Esophagus muscularis mucosa (tissue), 3 donors: Measurements from ENCODE around the gene ZNF683.

ENCODE experiments used
- POLR2A ChIP-seq: fragments of 450-650 bp; IDR thresholded peaks from one replicate; pipeline ENCODE4 v1.6.1; 2017; ENCODE audit warnings: antibody characterized with exemption, moderate library complexity, mild to moderate bottlenecking, low read depth
- TF ChIP-seq, protein P1 (sequence below), 3 experiments: fragments of 200-600 bp in 2 of 3; fragments of 450-650 bp in 1 of 3; sonication (generic) in 2 of 3; IDR thresholded peaks; one replicate each; pipeline ENCODE4 v1.5.1; 2017 to 2019; ENCODE audit warnings: antibody characterized with exemption in 3 of 3, mild to moderate bottlenecking in 2 of 3, moderate library complexity in 1 of 3

DNA sequence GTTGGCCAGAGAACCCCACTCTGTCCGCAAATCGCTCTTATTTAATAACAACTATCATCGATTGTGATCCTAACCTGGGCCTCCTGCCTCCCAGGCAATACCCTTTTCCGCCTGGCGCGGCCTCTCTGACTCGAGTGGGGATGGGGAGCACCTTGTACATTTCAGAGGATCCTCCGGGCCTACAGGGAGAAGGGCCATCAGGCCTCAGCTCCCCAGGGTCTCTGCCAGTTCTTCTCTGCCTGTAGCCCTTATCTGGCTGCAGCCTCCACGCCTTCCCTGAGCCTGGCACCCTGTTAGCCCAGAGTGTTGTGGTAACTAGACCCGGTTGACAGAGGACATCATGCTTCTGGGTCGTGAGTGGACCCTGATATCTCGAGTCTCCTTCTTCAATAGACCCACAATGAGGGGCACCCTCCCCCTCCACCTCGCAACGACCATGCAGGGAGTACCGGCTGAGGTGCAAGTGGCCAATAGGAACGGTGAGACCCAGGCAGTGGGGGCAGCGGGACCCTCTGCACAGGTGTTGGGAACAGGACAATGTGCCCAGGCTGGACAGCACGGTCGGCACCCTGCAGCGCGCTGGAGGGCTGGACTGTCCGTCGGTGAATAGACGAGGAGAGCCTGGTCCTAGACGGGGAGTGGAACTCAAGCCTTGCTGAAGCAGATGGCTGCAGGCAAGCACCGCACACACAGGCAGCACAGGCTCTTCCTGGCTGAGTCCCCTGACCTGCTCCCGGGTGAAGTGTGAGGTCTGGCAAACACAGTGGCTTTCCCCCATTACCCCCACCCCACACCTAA, 11.5 kb downstream of the ZNF683 start:
- TF ChIP-seq, protein P1, sequence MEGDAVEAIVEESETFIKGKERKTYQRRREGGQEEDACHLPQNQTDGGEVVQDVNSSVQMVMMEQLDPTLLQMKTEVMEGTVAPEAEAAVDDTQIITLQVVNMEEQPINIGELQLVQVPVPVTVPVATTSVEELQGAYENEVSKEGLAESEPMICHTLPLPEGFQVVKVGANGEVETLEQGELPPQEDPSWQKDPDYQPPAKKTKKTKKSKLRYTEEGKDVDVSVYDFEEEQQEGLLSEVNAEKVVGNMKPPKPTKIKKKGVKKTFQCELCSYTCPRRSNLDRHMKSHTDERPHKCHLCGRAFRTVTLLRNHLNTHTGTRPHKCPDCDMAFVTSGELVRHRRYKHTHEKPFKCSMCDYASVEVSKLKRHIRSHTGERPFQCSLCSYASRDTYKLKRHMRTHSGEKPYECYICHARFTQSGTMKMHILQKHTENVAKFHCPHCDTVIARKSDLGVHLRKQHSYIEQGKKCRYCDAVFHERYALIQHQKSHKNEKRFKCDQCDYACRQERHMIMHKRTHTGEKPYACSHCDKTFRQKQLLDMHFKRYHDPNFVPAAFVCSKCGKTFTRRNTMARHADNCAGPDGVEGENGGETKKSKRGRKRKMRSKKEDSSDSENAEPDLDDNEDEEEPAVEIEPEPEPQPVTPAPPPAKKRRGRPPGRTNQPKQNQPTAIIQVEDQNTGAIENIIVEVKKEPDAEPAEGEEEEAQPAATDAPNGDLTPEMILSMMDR (IDR thresholded peaks at IDR 0.05): no peak
- no peak for TF ChIP-seq POLR2A
